AG08395 (cell line): ENCODE data around the gene SERTAD4.
A peak's percentile ranks its signal among the peaks of the same experiment; 100 is the strongest.

ENCODE experiments used
- DNase-seq: peaks from one replicate; pipeline ENCODE4 v3.0.0; 2012; ENCODE audit warnings: mixed read lengths, low spot score

SERTAD4 gene

DNA sequence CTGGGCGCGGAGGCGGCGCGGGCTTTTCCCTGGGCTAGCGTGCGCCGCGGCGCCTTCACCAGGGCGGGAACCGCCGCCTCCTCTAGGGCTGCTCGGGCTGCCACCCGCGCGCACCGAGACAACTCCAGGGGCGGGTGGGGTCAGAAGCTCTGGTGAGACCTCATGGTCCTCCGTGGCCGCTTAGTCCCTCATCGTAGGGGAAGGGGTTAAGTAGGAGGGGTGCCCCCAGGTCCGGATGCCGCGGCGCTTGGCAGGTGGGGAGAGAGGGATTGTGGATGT, 559 bp downstream of the SERTAD4 start:
- DNase-seq = no peak

DNA sequence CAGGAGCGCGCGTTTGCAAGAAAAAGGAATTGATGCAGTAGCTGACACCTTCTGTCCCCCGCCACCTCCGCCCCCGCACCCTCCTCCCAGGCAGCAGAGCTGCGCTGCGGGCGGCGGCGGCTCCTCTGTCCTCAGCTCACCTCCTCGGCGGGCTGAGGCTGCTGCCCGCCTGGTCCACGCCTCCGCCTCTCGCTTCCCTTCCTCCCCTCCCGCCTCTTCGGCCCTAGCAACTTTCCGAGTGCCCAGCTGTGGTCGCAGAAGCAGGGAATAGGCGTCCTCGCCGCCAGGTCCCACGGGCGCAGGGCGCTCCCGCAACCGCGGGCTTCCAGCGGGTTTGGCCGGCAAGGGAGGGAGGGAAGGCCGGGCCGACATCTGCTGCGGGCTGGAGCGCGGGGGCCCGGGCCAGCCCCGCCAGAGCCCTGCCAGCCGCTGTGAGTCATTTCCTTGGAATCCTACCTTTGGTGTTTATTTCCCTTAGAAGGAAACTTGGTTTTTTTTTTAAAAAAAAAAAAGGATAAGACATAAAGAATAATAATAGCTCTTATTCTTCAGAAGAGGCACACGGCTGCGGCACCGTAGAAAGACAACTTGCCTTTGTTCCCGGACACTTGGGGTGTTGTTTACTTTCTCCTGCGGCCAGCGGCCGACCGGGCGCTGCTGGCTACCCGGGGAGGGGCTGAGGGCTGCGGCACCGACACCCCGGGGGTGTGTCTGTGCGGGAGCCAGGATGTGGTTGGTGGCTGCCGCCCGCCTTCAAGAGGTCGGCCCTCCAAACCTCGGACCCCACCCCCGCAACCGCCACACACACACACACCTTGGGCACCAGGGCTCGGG, 1.1 kb downstream of the SERTAD4 start:
- DNase-seq = peak; percentile 54

DNA sequence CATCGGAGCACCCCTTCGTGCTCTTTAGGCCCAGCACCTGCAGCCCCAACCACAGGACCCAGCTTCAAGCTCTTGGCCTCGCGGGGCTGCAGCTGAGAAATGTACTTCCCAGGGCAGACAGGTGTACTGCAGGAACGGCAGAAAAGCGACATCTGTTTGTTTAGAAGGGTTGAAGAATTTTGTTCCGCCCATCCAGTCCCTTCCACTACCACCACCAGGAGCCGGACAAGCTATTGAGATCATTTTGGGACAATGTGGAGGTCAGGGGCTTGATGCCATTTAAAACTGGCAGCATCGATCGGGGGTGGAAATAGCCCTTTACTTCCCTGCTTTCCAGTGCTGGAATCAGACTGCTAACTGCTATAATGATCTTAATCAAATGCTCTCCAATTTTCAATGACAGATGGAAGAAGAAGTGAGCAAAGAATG, 1.7 kb downstream of the SERTAD4 start:
- DNase-seq = no peak

DNA sequence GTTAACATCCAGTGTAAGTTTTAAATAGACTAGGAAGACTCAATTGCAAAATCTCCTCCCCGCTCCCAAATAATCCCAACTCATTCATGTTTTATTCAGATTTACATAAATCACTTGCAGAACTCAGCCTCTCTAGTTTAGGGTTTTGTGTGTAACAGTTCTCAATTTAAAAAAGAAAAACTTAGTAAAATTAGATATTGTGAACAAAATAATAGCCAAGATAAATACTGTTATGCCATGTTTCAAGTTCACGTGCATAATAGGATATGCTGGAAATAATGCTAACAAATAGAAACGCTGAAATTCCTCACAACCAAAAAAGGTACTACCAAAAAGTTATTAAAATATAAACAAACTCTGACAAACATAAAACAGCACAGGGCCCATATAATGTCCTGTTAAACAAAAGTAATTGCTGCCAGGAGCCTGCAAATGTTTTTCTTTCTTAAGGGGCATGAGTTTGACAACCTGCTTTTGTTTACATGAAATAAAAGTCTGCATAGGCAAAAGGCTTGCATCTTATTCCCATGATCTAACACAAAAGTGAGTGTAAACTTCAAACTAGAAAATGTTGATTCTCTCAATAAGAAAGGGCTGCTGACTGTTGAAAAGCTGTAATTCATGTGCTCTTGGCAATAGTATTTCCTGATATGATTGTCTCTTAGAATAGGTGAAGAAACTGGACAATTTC, 2.9 kb downstream of the SERTAD4 start:
- DNase-seq = no peak

DNA sequence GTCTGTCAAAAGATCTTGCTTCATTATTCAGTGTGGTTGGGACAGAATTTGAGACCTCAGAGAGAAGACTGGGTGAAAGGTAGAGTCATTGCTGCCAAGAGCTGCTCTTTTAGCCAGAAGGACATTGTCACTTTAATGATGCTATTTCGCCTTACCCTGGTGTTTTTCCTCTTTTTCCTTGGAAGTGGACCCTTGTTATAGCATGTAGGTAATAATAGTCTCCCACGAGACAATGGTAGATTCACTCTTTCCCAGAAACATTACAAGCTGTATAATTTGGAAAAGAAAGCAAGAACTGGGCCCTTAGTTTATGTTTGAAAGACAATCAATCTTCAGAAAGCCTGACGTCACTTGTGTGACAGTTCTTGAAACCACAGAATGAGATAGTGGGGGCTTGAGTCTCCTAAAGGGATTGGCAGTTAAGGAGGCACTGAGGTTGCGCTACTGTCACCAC, 3.8 kb downstream of the SERTAD4 start:
- no peak for DNase-seq

DNA sequence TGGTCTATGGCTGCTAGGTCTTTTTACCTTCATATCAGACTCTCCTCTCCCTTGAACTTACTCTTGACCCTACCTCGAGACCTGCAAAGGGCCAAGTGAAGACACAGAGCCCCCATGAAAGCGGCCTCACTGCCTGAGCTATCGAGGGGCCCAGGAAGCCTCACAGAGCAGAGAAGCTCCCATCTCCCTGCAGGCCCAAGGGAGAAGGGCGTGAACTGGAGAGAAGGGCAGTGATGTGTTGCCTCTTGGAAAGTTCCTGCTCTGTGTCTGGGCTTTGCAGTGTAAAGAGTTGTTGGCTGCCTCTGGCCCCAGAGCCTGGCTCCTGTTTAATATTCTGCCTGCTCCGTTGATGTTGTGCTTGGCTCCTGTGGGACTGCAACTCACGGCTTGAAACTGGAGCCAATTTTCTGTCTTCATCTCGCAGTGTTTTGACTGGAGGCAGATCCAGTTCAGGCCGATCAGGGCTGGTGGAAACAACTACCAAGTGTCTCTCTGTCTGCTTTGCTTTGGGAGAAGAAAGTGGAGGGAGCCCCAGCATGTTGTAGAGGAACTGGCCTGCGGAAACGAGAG, 4.3 kb downstream of the SERTAD4 start:
- peak; percentile 46 for DNase-seq

DNA sequence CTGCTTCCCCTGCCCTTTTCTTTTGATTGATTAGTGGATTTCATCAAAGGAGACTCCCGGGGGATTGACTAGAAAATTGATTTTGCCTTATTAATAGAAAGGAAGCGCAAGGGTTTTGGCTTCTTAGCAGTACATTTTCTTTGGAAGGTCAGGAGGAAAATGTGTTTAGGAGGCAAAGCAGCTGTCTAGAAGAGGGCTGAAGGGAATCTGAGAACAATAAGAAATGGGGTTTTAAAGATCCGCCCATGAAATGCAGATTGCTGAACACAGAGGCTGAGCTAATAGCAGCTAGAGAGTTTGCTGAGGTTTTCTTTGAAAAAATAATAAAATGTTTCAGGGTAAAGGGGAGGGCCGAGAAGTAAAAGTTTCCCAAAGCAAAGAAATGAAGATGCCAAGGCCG, 4.9 kb downstream of the SERTAD4 start:
- DNase-seq = no peak

DNA sequence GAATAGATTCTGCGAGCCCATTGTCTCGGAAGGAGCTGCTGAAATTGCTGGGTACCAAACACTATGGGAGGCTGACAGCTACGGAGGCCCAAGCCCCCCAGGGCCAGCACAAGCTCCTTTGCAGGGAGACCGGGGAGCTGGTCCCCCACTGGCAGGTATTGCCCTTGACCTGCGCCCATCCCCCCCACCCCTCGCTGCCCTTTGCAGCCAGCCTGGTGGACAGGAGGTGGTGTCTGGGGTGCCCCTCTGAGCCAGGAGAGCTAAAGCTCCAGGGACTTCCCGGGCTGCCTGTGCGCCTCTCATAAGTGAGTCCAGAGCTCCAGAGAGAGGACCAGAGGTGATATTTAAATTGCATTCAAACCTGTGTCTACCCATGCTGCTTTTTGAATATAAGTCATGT, 5.4 kb downstream of the SERTAD4 start:
- no peak for DNase-seq

DNA sequence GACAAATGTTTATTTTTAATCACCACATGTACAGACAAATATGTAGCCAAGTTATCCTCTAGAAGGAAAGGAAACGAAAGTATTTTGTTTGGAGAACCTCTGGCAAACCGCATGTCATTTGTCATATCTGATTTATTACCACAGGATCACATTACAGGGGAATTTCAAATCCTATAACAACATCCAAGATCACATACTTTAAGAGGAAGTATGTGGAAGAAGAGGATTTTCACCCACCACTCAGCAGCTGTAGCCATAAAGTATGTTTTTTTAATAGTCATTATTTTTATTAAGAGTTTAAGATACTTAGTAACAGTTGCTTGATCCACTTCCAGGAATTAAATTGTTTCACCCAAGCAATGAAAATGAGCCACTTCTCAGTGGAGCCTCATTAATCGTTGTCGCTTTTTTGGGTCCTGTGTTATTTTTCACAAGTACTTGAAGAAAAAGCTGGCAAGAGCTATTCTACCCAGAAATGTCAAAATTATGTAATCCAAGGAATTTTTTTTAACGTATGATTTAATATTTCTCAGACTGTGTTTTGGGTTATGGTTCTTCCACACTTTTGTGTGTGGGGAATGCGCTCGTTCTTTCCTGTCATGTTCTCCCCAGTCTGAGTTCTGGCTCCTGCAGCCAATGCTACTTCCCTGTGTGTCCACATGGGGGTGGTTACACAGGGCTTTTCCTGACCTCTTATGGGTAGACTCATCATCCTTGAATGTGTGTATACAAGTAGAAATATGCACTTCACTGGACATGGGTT, 6.9 kb downstream of the SERTAD4 start:
- DNase-seq = peak; percentile 74

DNA sequence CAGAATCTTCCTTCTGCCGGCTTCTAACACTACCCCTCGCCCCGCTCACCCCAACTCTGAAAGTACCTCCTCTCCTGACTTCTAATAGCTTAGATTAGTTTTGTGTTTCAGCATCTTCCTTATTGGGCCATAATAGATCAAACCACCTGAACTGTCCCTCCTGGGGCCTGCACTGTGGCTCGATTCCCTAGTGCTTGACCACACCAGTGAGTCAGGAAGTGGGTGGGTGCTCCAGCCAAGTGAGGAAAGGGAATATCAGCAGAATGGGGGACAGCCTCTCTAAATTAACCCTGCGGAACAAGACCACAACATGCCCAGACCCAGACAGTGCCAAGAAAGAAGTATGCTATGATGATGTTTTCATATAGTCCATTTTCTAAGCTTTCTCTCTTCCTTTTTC, 8.5 kb downstream of the SERTAD4 start:
- DNase-seq = no peak

DNA sequence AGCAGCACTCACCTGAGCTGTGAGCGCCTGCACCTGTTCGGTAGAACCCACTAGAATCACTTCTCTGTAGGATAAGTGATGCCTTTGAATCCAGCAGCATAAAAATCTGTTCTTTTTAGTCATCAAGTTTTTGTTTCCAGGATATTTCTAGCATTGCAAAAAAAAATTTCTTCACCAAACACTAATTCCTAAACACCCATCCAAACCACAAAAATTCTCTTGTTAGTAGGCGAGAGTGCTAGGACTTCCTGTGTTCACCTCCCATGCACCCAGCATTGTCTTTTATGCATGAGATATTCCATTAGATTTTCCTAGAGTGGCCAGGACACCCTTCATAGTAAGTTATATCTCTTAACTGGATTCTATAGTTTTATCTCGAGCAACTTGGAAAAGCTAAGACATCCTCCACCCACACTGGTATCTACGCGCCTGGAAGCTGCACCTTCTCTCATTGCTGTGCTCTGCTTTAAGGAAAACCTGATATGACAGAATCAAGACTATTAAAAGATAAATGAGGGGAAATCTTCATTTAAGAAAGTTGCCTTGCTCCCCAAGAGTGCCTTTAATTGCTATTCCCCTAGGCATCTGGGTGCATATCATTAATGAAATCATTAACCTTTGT, 12.3 kb downstream of the SERTAD4 start:
- DNase-seq = peak; percentile 61

DNA sequence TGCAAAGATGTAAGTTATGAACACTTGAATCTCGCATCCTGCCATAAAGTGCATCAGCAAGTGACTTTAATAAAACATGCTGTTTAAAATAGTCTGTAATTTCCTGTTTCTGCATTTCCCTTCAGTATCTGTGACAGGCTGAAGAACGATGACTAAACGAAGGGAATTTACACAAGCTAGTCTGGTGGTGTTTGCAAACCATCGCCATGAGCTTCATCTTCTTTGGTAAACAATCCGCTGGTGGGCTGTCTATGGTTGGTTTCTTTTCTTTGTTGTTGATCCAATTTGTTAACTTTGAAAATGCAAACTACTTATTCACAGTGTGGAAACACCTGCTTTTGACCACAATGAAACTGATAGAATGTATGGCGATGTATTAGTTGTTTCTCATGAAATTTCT, 13.9 kb downstream of the SERTAD4 start:
- DNase-seq = no peak

DNA sequence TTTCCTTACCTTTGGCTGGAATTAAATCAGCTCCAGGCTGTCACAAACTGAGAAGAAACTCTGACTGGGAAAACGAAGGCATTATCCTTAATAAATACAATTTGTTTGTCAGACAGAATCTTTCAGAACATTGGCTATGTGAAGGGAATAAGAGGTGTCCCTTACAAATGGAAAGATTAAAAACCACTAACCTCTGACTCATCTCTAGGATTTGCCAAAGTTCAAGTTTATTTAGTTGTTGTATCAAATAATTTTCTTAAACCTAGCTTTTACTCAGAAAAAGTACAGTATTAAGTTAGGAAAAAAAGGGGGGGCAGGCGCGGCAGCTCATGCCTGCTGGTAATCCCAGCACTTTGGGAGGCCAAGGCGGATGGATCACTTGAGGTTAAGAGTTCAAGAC, 15.7 kb downstream of the SERTAD4 start:
- DNase-seq = no peak

DNA sequence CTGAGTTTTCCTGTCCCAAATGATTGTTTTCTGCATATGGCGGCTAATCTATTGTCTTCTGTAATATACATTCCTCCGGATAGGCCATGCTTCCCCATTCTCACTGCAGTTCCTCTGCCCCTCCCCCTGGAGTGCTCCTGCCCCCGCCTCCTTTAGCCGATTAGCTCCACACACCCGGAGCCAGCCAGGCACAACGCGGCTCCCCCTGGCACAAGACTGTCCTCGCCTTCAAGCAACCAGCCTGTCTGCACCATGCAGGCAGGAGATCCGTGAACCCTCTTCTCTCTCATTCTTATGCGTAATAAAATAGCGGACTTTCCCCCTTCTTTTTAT, 18.0 kb downstream of the SERTAD4 start:
- no peak for DNase-seq

DNA sequence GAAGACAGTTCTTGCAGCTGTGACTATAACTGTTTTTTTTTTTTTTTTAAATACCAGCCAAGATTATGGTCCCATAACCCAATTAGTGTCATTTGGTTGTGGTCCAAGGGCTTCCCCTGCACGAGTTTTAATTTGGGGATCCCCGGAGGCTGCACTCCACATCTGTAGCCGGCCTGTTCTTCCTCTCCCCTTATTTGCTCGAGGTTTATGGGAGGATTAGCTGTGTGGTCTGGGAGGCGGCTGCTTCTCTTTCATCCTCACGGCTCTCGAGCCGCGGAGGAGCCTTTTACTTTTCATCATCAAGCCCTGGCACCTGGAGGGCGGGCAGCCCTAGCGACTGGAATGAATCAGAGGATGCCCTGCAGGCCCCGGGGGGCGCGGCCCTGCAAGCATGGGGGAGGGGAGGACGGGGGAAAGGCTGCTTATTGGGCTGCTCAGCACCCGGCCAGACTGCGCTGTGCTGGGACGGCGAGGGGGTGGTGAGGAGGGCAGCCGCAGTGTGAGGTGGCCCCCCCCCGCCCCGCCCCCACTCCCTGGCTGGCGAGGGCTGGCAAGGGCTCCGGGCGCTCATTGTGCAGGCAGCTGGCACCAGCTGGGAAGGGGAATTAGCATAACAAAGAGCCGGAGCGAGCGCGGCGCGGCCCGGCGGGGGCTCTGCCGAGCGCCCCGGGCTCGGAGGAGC, 18.5 kb downstream of the SERTAD4 start:
- DNase-seq = no peak

DNA sequence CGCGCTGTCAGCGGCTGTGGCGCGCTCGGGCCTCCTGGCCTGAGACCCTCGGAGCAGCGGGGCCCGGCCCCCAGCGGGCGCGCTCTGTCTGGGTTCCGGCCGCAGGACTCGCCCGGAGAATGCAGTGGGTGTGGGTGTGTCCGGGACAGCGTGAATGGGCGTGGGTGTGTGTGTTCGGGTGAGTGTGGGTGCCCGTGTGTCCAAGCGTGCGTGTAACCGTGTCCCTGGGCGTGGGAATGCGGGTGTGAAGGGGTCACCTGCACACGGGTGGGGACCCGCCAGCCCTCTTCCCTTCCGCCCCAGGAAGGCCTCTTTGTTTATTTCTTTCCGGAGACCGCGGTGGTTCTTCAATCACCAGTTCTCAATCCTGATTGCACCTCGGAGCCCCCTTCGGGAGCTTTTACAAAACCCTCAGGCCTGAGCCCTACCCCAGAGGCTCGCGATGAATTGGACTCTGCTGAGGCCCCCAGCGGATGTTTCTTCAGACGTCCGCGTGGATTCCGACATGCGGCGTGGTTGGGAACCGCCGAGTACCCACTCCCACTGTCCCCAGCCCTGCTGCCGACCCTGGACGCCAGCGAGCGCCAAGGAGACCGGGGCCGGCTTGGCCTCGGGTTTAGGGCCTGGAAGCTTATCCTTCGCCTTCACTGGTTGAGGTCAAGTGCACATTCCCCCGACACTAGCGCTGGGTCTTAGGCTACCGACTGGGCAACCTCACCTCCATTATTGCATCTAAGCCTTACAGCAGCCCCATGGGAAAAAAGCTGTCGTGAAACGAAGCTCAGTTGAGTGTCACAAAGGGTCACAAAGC, 19.3 kb downstream of the SERTAD4 start:
- no peak for DNase-seq

DNA sequence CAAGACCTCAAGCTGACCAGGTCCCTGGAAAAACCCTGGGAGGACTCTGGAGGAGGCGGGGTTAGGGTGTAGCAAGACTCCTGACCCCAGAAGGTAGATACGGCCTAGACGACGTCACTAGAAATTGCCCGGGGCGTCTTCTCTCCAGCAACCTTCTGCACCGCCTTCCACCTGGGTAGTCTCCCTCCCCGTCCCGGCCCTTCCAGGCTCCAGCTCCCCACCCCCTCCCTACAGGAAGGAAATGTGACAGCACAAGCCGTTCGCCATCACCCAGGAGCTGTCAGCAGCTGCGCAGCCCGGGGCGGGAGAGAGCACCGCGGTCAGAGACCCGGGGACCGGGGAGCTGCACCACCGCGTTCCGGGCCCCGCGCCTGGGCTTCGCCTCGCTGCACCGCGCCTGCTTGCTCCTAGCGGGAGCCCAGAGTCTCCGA, 20.0 kb downstream of the SERTAD4 start:
- DNase-seq = no peak

DNA sequence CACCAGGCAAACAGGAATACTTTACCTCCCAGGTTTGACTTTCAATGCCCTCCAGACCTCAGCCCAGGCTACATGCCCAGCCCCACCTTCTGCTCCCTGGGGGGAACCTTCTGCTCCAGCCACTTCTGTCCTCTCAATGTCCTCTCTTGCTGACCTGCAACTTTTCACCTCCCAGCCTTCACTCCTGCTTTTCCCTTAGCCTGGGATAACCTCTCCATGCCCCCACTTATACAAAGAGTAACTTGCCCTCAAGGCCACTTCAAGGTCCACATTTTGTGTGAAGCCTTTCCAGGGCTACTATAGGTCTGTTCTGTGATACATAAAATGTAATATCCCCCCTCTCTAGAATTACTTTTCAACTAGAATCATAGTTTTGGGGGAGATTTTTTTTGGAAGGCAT, 21.7 kb downstream of the SERTAD4 start:
- DNase-seq = no peak

DNA sequence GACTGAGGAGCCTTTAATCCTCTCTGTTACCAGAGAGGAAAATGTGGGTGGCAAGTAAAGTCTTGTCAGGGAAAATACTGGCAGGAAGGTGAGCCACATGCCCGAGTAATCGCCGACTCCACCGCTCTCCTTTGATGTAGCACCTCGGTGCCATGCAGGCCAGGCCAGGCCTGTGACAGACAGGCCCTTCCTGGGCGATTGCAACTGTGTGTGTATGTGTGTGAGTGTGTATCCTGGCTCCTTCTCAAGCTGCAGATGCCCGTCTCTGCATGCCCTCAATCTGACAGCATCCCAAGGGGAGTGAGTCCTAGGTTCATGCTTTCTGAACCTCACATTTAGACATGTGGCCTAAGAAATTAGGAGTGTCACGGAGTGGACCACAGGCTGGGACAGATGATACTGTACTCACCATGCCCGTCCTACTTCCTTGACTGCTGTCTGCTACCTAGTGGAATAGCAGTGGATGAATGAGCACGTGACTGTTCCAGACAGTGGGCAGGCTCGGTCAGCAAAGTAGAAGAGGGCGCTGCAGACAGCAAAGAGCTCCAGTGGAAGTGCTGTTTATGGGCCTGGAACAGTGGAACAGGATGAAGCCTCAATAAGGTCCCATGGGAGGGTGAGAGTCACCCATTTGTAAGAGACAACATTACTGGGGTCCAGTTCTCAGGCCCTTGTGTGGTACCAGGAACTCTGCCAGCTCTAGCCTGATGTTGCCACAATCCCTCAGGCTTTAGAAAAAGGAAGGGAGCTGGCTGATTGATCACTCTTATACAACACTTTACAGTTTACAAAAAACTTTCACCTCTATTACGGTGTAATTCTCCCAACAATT, 25.3 kb downstream of the SERTAD4 start:
- no peak for DNase-seq

DNA sequence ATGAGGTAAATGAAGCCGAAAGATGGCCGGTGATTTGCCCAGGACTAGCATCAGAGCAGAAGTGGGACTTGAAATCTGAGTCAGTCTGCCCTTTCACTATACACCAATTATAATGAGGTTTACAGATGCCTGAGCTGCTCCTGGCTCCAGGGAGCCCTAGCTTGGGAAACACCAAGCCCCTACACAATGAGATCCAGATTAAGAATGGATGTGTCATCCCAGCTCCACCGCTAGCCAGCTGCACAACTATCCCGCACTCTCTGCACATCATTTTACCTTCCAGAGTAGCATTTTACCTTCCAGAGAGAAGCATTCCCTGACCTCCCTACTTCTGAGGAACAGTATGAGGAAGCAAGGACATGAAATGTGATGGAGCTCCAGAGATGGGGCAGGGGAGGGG, 27.0 kb downstream of the SERTAD4 start:
- peak; percentile 88 for DNase-seq
